ENCODE results near the gene LSM7. TPM values are rescaled to one million over a fixed set of nuclear protein-coding genes. Genes with fewer than 3 reads are reported as not detected.

LSM7 gene
- total RNA-seq, 1 donor from 2014 or later, result 97.4 TPM

DNA sequence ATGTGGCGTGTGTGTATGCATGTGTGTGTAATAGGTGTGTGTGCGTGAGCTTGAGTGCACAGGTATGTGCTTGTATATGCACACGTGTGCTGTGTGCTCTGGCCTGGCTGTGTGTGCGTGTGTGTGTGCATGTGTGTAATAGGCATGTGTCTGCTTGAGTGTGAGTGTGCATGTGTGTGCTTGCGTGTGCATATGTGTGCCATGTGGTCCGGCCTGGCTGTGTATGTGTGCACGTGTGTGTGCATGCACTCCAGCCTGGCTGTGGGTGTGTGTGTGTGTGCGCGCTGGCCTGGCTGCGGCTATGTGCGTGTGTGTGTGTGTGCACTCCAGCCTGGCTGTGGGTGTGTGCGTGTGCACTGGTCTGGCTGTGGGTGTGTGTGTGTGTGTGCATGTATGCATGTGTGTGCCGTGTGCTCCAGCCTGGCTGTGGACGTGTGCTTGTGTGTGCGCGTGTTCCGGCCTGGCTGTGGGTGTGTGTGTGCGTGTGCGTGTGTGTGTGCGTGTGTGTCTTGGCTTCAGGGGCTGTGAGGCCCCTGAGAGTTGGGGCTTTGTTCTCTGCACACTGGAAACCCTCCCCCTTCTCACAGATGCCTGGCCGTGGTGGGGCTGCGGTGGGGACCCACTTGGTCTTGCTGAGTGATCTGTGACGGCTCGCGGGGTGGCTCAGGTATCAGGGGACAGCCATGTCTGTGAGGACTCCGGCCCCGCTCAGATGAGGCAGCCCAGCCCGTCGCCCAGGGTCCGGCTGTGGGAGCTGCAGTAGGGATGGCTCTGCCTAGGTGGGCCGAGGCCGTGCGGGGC, 8.3 kb upstream of the LSM7 start:
- no peak overlapping the region for H3K4me3 ChIP-seq (ENCODE audit: low read depth, low read length)
- FAIRE-seq, result no peak
- no peaks in the 10 kb centered on the region for H3K27me3 ChIP-seq (ENCODE audit: control insufficient read depth, insufficient read depth, low read length)
- DNase-seq (ENCODE audit: low read depth), result no peak
- H3K36me3 ChIP-seq (ENCODE audit: control insufficient read depth, insufficient read depth, low read length), result peaks cover 4% of the 10 kb centered on the region
- TF ChIP-seq, protein P1, sequence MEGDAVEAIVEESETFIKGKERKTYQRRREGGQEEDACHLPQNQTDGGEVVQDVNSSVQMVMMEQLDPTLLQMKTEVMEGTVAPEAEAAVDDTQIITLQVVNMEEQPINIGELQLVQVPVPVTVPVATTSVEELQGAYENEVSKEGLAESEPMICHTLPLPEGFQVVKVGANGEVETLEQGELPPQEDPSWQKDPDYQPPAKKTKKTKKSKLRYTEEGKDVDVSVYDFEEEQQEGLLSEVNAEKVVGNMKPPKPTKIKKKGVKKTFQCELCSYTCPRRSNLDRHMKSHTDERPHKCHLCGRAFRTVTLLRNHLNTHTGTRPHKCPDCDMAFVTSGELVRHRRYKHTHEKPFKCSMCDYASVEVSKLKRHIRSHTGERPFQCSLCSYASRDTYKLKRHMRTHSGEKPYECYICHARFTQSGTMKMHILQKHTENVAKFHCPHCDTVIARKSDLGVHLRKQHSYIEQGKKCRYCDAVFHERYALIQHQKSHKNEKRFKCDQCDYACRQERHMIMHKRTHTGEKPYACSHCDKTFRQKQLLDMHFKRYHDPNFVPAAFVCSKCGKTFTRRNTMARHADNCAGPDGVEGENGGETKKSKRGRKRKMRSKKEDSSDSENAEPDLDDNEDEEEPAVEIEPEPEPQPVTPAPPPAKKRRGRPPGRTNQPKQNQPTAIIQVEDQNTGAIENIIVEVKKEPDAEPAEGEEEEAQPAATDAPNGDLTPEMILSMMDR (IDR thresholded peaks at IDR 0.05; ENCODE audit: insufficient read depth, low read length, severe bottlenecking), result no peak

DNA sequence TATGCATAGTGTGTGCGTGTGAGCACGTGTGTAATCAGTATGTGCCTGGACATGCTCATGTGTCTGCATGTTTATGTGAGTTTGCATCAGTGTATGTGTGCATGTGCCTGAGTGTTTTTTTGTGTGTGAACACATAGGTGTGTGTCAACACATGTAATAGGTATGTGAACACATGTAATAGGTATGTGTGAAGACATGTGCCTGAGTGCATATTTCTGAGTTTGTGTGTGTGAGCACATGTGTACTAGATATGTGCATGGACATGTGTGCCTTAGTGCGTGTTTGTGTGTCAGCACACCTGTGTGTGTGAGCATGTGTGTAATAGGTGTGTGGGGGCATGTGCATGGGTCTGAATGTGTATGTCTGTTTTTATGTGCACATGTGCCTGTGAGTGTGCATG, 7.5 kb upstream of the LSM7 start:
- TF ChIP-seq, protein P1 (IDR thresholded peaks at IDR 0.05; ENCODE audit: insufficient read depth, low read length, severe bottlenecking), result no peak
- H3K27me3 ChIP-seq (ENCODE audit: control insufficient read depth, insufficient read depth, low read length), result no peaks in the 10 kb centered on the region
- FAIRE-seq, result peak; percentile 68
- H3K4me3 ChIP-seq (ENCODE audit: low read depth, low read length), result no peak overlapping the region
- H3K36me3 ChIP-seq (ENCODE audit: control insufficient read depth, insufficient read depth, low read length), result peaks cover 4% of the 10 kb centered on the region
- no peak for DNase-seq (ENCODE audit: low read depth)

DNA sequence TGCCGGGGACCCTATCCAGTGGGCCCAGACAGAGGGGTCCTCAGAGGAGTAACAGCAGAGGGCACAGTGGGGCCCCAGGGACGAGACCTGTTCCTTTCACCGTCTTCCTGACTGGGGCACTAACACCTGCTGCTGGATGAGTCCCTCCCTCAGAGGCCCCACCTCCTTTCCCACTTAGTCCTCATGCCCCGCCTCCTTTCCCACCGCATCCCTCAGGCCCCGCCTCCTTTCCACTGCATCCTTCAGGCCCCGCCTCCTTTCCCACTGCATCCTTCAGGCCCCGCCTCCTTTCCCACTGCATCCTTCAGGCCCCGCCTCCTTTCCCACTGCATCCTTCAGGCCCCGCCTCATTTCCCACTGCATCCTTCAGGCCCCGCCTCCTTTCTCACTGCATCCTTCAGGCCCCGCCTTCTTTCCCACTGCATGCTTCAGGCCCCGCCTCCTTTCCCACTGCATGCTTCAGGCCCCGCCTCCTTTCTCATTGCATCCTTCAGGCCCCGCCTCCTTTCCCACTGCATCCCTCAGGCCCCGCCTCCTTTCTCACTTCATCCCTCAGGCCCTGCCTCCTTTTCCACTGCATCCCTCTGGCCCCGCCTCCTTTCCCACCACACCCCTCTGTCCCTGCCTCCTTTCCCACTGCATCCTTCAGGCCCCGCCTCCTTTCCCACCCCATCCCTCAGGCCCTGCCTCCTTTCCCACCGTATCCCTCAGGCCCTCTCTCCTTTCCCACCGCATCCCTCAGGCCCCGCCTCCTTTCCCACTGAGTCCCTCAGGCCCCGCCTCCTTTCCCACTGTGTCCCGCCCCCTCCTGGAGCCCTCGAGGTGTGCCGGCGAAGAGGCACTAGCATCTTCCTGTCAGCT, 6.8 kb upstream of the LSM7 start:
- TF ChIP-seq, protein P1 (IDR thresholded peaks at IDR 0.05; ENCODE audit: insufficient read depth, low read length, severe bottlenecking), result no peak
- no peak for DNase-seq (ENCODE audit: low read depth)
- Histone ChIP-seq H3K27me3 (ENCODE audit: control insufficient read depth, insufficient read depth, low read length) (no peaks in the 10 kb centered on the region), H3K4me3 (ENCODE audit: low read depth, low read length) (no peak overlapping the region), H3K36me3 (ENCODE audit: control insufficient read depth, insufficient read depth, low read length) (peaks cover 3% of the 10 kb centered on the region)
- no peak for FAIRE-seq

DNA sequence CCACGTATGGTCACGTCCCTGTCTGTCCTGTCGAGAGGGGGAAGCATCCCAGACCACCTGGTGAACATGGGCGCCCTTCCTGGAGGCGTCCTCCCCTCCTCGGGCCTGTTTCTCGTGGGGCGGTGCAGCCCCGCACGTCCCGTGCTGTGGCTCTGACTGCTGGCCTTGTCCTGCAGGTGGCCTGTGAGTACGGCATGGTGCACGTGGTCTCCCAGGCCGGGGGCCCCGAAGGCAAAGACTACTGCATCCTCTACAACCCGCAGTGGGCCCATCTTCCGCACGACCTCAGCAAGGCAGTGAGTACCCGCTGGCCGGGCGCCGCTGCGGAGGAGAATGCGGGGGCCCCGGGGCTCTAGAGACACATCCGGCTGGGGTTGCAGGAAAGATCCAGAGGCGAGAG, 6.0 kb upstream of the LSM7 start:
- DNase-seq (ENCODE audit: low read depth) (no peak), FAIRE-seq (no peak)
- TF ChIP-seq, protein P1 (IDR thresholded peaks at IDR 0.05; ENCODE audit: insufficient read depth, low read length, severe bottlenecking), result no peak
- H3K27me3 ChIP-seq (ENCODE audit: control insufficient read depth, insufficient read depth, low read length), result no peaks in the 10 kb centered on the region
- H3K4me3 ChIP-seq (ENCODE audit: low read depth, low read length), result no peak overlapping the region
- H3K36me3 ChIP-seq (ENCODE audit: control insufficient read depth, insufficient read depth, low read length), result peaks cover 2% of the 10 kb centered on the region

DNA sequence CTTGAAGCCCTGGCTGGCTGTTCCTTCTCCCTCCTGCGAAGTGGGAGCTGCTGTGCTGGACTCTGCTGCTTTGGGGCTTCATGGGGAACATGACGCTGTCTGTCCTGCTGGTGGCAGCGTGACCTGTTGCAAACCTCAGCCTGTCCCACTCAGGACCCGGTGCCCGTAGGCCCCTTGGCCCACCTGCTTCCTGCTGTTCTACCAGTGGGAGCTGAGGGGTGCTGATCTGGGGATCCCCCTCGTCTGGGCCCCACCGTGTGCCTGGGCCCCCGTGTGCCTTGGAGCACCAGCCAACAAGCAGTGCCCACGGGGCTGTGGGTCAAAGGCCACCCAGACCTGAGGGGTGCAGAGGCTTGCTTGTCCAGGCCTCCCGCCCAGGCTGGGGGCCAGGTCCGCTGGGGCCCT, 5.4 kb upstream of the LSM7 start:
- Histone ChIP-seq H3K4me3 (ENCODE audit: low read depth, low read length) (no peak overlapping the region), H3K27me3 (ENCODE audit: control insufficient read depth, insufficient read depth, low read length) (no peaks in the 10 kb centered on the region), H3K36me3 (ENCODE audit: control insufficient read depth, insufficient read depth, low read length) (peaks cover 2% of the 10 kb centered on the region)
- DNase-seq (ENCODE audit: low read depth), result no peak
- no peak for FAIRE-seq
- TF ChIP-seq, protein P1 (IDR thresholded peaks at IDR 0.05; ENCODE audit: insufficient read depth, low read length, severe bottlenecking), result no peak
